GM19193 (cell line): ENCODE results near the gene TMTC1.

ENCODE experiments used
- POLR2A ChIP-seq: IDR thresholded peaks from 4 replicates; pipeline ENCODE4 v1.6.1; 2011; ENCODE audit not compliant: insufficient read depth, insufficient read length; ENCODE audit errors: extremely low read depth

The TMTC1 gene

GRCh38 chr12:29574500-29574899 lies 209.2 kb downstream of the TMTC1 start:
- no peak for TF ChIP-seq POLR2A

- no peak for TF ChIP-seq POLR2A
Measured at GRCh38 chr12:29572938-29573337, 210.8 kb downstream of the TMTC1 start.

GRCh38 chr12:29572464-29572863 lies 211.3 kb downstream of the TMTC1 start:
- no peak for TF ChIP-seq POLR2A

- no peak for TF ChIP-seq POLR2A
Measured at GRCh38 chr12:29569132-29569757, 214.5 kb downstream of the TMTC1 start.

- TF ChIP-seq POLR2A, result no peak
Measured at GRCh38 chr12:29566441-29566840, 217.3 kb downstream of the TMTC1 start.

GRCh38 chr12:29565727-29566126 lies 218.0 kb downstream of the TMTC1 start:
- TF ChIP-seq POLR2A, result no peak

GRCh38 chr12:29564925-29565324 lies 218.8 kb downstream of the TMTC1 start:
- no peak for TF ChIP-seq POLR2A

GRCh38 chr12:29563636-29564035 lies 220.1 kb downstream of the TMTC1 start:
- no peak for TF ChIP-seq POLR2A

- no peak for TF ChIP-seq POLR2A
Measured at GRCh38 chr12:29563071-29563470, 220.7 kb downstream of the TMTC1 start.

GRCh38 chr12:29562110-29562804 lies 221.5 kb downstream of the TMTC1 start:
- no peak for TF ChIP-seq POLR2A

- TF ChIP-seq POLR2A, result no peak
Measured at GRCh38 chr12:29561664-29562071, 222.1 kb downstream of the TMTC1 start.

GRCh38 chr12:29559198-29559597 lies 224.5 kb downstream of the TMTC1 start:
- no peak for TF ChIP-seq POLR2A

GRCh38 chr12:29556363-29556762 lies 227.4 kb downstream of the TMTC1 start:
- no peak for TF ChIP-seq POLR2A

GRCh38 chr12:29552994-29553748 lies 230.6 kb downstream of the TMTC1 start:
- TF ChIP-seq POLR2A, result no peak

GRCh38 chr12:29552324-29552927 lies 231.3 kb downstream of the TMTC1 start:
- TF ChIP-seq POLR2A, result no peak
